Activated CD4-positive, alpha-beta T cell treated with anti-CD3 and anti-CD28 coated beads for 4 hours (primary cell): Measurements from ENCODE around the gene ROBO3.

Experiments
- DNase-seq, 2 donors: peaks; one replicate each; pipeline ENCODE4 v3.0.0-alpha.2; 2020

The ROBO3 gene, protein sequence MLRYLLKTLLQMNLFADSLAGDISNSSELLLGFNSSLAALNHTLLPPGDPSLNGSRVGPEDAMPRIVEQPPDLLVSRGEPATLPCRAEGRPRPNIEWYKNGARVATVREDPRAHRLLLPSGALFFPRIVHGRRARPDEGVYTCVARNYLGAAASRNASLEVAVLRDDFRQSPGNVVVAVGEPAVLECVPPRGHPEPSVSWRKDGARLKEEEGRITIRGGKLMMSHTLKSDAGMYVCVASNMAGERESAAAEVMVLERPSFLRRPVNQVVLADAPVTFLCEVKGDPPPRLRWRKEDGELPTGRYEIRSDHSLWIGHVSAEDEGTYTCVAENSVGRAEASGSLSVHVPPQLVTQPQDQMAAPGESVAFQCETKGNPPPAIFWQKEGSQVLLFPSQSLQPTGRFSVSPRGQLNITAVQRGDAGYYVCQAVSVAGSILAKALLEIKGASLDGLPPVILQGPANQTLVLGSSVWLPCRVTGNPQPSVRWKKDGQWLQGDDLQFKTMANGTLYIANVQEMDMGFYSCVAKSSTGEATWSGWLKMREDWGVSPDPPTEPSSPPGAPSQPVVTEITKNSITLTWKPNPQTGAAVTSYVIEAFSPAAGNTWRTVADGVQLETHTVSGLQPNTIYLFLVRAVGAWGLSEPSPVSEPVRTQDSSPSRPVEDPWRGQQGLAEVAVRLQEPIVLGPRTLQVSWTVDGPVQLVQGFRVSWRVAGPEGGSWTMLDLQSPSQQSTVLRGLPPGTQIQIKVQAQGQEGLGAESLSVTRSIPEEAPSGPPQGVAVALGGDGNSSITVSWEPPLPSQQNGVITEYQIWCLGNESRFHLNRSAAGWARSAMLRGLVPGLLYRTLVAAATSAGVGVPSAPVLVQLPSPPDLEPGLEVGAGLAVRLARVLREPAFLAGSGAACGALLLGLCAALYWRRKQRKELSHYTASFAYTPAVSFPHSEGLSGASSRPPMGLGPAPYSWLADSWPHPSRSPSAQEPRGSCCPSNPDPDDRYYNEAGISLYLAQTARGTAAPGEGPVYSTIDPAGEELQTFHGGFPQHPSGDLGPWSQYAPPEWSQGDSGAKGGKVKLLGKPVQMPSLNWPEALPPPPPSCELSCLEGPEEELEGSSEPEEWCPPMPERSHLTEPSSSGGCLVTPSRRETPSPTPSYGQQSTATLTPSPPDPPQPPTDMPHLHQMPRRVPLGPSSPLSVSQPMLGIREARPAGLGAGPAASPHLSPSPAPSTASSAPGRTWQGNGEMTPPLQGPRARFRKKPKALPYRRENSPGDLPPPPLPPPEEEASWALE (N-terminal part only)

DNA sequence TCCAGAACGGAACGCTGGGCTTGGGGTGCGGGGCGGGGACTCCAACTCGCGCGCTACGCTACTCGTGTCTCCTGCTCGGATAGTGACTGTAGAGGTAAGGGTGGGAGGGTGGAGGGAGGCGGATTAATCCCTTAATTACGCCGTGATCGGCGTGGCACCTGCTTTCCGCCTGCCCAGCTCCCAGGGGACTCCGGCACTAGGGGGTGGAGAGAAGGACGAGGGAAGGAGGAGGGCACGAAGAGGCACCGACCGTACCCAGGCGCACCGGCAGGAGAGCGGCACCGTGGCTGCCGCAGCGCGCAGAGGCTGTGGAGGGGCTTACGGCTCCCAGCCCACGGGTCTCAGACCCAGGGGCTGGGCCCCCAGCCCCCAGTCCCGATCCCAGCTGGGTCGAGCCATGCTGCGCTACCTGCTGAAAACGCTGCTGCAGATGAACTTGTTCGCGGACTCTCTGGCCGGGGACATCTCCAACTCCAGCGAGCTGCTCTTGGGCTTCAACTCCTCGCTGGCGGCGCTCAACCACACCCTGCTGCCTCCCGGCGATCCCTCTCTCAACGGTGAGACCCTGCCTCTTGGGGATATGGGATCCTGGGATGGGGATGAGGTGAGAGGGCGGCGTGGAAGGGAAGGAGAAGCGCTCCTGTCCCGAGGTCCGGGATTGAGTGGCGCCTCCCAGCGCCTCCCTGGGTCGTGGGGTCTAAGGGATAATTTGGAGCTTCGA, at the start of gene ROBO3:
TSS of gene ROBO3 (plus strand) at position 252 of the 721 bp plus-strand sequence. CDS start at position 398, 146 bp downstream.
- DNase-seq = no peak

DNA sequence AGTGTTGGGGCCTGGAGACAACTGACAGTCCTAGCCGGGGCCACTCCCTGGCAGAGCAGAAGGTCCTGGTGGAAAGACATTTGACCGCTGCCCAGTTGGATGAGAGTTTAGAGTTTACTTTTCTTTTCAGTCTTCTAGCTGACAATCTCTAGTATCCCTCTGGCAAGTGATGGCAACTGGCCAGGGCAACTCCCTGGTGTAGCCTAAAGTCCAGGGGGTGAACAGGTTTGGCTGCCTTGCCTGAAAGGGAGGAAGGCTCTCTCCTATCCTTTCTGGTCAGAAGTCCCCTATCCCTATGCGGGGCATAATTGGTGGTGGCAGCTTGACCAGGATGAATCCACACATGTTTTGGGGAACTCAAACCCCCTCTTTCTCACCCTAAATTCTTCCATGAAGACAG, 48.2 kb upstream of the ROBO3 start:
- DNase-seq = no peak

DNA sequence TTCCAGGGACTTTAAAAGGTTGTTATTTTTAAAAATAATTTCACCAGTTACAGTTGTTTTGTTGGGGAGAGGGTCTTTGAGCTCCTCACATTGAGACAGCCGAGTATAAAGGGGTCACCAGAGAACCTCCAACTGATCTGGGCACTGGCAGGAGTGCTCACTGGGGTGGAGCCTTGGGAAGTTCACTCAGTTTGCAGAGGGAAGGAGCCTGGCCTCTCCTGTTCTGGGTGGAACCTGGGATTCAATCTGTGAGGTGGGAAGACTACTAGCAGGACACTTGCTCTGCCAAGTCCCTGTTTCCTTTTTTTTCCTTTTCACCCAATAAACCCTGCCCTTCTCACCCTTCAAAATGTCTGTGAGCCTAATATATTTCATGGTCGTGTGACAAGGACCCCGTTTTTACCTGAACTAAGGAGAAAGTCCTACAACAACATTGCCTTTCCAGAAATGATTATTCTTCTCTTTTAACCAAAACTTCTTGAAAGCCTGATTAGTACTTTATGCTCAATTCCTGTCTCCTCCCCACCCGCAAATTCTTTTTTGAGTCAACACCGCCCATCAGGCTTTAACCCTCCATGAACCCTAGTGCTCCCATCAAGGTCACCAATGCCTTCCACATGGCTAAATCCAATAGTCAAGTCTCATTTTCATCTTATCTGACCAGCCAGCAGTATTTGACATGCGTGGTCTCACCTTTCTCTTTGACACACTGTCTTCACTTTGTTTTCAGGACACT, 43.1 kb upstream of the ROBO3 start:
- DNase-seq = no peak

DNA sequence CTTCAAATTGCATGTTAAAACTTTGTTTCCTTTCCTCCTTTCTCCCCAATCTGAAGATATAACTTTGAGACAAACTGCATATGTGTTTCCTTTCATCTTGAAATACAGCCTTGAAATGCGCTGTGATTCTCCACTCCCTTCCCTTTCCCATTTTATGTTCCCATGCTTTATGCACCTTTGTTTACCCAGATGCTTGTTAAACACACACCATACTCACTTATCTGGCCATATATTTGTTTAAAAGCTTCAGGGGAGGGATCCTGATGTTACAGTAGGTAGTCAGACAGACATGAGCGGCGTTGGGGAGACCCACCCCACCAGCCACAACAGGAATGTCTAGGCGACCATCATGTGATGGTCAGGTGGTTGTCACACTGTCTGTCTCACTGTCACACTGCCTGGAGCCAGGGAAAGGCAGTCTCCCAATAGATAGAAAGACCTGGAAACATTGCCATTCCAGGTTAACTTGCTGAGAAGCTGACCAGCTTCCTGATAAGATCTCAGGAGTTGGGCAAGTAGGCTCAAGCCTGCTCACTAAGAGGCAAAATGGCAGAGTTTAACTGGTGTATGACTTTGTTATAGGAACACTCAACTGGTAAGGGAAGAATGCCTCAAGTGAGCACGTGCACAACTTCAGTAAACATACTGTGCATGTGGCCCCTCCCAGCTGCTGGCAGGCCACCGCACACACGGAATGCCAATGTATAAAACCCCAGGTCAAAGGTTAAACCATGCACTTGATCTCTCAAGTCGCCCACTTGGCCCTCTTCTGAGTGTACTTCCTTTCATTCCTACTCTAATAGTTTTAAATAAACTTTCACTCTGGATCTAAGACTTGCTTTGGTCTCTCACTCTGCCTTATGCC, 41.5 kb upstream of the ROBO3 start:
- DNase-seq = no peak

GRCh38 chr11:124825876-124826275, 39.4 kb upstream of the ROBO3 start:
- no peak for DNase-seq

- no peak for DNase-seq
Observed at GRCh38 chr11:124829986-124830385, 35.2 kb upstream of the ROBO3 start.

DNA sequence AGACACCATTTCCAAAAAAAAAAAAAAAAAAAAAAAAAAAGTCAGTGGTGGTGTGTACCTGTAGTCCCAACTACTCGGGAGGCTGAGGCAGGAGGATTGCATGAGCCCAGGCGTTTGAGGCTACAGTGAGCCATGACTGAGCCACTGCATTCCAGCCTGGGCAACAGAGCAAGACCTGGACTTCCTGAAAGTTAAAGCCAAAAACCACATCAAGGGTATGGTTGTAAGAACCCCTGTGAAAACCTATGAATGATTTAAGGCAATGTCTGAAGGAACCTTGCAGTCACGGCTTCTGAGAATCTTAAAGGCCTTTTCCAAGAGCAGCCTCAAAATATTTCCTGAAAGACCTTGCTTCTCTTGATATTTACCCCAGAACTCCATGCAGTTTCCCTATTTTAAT, 34.5 kb upstream of the ROBO3 start:
- DNase-seq = no peak

DNA sequence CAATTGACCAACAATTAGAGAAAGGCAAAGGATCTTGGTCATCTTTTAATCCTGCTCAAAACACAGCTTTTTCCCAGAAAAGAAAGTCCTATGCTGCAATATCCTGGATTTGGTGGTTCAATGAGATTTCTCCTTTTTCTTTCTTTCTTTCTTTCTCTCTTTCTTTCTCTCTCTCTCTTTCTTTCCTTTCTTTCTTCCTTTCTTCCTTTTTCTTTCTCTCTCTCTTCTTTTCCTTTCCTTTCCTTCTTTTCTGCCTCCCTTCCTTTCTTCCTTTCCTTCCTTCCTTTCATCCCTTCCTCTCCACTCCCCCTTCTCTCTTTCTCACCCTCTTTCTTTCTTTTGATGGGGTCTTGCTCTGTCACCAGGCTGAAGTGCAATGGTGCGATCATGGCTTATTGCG, 33.3 kb upstream of the ROBO3 start:
- no peak for DNase-seq

DNA sequence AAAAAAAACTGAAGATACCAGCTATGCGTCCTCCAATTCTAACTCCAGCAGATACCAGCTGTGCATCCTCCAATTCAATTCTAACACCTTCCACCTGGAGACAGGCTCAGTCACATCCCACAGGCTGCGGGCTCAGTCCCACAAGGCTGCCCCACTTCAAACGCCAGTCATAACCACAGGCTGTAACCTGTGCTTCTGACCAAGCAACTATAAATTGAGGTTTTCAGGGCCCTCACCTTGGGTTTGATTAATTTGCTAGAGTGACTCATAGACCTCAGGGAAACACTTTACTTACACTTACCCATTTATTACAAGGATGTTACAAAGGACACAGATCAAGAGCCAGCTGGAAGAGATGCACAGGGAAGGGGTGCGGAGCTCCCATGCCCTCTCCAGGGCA, 32.7 kb upstream of the ROBO3 start:
- DNase-seq = no peak

- no peak for DNase-seq
Observed at GRCh38 chr11:124834526-124835180, 30.6 kb upstream of the ROBO3 start.

GRCh38 chr11:124835918-124836317, 29.3 kb upstream of the ROBO3 start:
- DNase-seq = no peak

- DNase-seq = no peak
Observed at GRCh38 chr11:124837491-124837856, 27.8 kb upstream of the ROBO3 start.

- DNase-seq = no peak
Observed at GRCh38 chr11:124838805-124839127, 26.5 kb upstream of the ROBO3 start.

DNA sequence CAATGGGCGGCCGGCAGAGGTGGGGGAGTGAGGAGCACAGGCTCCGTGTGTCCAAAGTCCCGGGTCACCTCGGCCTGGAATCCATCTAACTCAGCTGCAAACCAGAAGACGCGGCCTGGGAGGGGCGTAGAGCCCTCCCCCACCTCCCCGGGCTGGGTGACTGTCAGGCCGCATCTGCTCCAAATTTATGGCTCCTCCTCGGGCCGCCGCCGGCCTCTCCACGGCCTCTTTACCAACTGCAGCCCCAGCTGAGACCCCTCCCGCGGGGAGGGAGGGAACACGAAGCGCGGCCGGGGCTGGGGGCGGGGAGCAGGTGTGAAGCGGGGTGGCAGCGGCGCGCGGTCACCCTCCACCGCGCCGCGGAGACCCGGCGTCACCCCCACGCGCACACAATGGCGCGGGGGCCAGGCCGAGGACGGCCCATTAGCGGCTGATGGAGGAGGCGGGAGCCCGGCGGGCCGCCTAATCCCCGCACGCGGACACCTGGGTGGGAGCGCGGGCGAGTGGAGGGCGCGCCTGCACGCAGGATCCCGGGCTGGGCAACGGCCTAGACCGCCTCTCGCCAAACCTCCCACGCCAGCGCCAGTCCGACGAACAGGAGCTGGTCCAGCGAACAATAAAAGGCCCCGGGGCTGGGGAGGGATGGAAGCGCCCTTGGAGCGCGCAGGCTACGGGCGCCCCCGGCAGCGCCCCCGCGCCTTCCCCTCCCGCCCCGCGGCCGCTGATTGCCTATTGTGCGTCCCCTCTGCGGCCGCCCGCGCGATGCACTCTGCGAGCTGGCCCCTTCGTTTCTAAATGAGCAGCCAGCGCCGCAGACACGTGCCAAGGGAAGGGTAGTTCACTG, 25.9 kb upstream of the ROBO3 start:
- DNase-seq = no peak

DNA sequence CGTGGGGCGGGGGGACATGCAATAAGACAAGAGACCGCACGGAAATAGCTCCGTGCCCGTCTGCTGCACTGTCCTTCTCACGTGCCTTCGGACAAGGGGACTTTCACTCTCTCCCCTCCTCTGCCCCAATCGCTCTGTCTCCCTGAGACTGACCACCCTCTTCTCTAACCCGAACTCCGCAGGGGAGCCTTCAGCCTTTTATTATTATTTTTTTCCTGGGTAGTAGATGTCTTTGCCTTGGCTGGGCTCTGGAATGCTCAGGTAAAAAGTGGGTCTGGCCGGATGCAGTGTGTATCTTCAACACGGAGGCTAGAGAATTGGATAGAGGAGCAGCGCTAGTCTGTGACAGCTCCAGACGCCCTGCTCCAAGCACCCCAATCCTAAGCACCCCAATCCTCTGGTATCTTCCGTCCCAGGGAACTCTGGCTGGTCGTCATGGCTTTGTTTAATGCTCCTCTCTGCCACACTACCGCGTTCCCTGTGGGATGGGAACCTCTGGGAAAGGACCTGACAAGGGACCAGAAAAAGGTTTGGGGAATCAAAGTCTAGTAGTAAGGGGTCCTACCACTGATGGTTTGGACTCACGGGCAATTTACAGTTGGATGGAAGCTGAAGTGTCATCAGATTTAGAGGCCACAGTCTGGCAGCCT, 25.1 kb upstream of the ROBO3 start:
- DNase-seq = no peak

DNA sequence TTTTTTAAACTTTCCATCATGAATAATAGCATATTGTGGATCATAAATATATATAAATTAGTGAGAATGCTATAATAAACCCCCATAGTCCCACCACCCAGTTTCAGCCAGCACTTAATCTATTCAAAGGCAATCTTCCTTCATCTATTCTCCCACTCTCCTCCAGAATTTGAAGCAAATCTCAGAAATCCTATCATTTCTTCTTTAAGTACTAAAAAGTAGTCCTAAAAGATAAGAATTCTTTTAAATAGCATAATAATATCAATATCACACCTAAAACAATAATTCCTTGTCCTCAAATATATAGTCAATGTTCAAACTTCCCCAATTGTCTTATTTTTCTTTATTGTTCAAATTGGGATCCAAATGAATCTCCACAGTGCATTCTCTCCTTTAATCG, 24.6 kb upstream of the ROBO3 start:
- DNase-seq = no peak

- no peak for DNase-seq
Observed at GRCh38 chr11:124841201-124841600, 24.0 kb upstream of the ROBO3 start.

DNA sequence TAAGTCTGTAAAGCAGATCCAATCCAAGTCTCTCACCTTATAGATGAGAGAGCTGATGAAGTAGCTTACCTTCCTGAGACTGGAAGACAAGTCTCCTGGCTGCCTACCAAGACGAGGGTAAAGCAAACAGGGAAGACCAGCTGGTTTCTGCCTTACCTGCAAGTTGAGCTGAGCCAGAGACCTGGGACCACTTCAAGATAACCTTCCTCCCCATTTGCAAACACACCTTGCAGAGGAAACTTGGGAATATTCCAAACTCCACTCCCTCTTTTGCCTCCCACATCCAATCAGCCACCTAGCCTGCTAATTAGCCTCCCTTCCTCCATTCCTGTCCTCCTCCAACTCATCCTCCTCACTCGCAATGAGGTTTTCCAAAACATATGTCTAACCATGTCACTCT, 23.4 kb upstream of the ROBO3 start:
- DNase-seq = no peak

DNA sequence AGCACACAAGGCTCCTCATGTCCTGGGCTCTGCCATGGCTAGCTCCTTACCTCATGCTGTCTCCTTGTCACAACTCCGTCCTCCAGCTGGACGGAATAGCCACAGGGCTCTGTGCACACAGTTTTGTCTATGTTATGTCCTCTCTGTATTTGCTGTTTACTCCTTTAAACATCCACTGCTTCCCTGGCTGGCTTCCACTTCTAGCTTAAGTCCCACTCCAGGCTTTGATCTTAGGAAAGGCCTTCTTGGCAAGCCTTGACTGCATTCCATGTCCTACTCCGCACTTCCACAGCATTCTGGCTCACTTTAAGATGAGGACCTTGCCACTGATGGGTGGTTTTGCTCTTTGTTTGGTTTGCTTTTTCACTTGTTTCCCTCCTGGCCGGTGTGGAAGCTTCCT, 22.9 kb upstream of the ROBO3 start:
- DNase-seq = no peak
